Body of pancreas (tissue), 4 donors: Measurements from ENCODE around the gene LRCH1.

ENCODE experiments used
- POLR2A ChIP-seq, 3 donors: fragments of 450-650 bp; IDR thresholded peaks; one replicate each; pipeline ENCODE4 v1.6.1; 2016; ENCODE audit warnings: antibody characterized with exemption in 3 of 3, mild to moderate bottlenecking in 2 of 3
- TF ChIP-seq, protein P1 (sequence below), 7 experiments: fragments of 450-650 bp in 4 of 7; fragments of 200-600 bp in 3 of 7; sonication (generic) in 3 of 7; IDR thresholded peaks; one replicate each; pipeline ENCODE4 v1.5.1; 2016 to 2019; ENCODE audit warnings: antibody characterized with exemption in 7 of 7

DNA sequence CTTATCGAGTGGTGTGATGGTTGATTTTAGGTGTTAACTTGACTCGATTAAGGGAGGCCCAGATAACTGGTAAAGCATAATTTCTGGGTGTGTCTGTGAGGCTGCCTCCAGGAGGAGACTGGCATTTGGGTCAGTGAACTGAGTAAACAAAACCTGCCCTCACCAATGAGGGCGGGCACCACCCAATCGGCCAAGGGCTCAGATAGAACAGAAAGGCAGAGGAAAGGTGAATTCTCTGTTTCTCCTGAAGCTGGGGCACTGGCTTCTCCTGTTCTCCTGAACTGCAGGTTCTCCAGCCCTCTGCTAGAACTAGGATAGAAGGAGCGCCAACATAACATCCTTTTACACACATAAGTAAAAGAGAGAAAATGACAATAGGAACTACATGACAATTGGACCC, 208.9 kb downstream of the LRCH1 start:
- TF ChIP-seq, protein P1, sequence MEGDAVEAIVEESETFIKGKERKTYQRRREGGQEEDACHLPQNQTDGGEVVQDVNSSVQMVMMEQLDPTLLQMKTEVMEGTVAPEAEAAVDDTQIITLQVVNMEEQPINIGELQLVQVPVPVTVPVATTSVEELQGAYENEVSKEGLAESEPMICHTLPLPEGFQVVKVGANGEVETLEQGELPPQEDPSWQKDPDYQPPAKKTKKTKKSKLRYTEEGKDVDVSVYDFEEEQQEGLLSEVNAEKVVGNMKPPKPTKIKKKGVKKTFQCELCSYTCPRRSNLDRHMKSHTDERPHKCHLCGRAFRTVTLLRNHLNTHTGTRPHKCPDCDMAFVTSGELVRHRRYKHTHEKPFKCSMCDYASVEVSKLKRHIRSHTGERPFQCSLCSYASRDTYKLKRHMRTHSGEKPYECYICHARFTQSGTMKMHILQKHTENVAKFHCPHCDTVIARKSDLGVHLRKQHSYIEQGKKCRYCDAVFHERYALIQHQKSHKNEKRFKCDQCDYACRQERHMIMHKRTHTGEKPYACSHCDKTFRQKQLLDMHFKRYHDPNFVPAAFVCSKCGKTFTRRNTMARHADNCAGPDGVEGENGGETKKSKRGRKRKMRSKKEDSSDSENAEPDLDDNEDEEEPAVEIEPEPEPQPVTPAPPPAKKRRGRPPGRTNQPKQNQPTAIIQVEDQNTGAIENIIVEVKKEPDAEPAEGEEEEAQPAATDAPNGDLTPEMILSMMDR (IDR thresholded peaks at IDR 0.05), result no peak
- TF ChIP-seq POLR2A (IDR thresholded peaks at IDR 0.05), result no peak
